ENCODE measurements around the gene FEV.

FEV gene

DNA sequence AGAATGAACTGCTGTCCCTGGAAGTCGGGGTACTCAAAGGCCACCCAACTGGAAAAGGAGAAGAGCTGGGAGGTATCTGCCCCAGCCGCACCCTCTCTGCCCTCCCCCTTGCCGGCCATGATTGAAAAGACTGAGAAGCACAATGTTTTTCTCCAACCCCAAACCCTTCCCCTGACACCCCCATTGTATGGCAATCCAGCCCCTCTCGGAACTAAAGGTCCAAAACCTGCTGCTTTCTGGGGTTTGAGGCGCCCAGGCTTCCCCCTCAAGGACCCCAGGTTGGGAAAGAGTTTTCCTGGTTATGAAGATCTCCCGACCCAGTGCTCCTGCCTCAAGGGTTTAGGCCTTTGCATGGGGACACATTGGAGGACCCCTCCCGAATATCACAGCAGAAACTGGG, 7.2 kb upstream of the FEV start:
- no peak for DNase-seq

DNA sequence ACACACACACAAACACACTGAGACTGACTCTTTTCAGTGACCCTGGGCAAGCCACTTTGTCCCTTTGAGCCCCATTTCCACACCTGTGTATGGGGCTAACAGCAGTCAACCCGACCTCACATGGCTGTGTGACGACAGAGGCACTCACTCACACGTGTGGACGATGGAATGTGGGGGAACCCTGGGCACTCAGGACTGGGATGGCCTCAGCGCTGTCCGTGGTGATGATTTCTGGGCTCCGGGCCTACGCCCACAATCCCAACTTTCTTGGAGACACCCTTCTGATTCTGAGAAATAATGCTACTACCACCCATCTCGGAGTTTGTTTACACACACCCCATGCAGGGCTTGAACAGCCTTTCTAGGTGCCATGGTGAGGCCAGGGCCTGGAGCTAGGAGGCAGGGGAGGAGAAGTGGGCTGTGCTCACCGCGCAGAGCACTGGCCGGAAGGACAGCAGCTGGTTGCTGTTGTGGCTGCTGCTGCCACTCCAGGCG, 6.7 kb upstream of the FEV start:
- no peak for DNase-seq

DNA sequence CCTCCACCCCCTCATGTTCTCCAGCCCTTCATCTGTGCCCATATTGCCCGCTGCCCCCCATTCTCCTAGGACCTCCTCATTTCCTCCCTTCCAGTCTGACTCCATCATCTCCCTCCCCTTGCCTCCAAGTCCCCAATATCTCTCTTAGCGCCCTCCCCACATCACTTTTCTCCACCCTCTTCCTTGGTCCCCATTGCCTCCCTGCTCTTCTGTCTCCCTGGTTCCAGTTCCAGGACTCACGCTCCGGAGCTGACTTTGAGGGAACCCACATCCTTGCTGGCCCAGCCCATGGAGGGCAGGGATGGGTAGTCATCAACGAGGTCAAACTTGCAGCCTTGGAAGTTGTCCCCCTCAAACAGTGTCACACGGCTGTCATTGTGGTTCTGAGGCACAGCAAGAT, 5.6 kb upstream of the FEV start:
- no peak for DNase-seq

DNA sequence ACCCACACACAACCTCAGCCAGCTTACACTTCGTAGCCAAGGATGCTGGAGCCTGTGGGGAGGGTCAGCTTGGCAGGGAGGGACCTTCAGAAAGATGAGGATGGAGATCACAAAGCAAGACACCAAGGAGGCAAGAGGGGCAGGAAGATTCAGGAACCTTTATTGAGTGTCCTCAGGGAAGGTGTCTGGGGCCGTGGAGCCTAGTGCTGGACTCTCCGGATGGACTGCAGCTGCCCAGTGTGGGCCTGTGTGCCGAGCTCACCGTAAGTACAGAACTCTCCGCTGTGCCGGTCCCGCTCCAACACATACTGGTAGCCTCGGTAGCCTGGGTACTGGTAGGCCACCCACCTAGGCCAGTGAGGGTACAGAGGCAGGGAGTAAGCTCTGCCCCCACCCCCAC, 5.1 kb upstream of the FEV start:
- DNase-seq: no peak

DNA sequence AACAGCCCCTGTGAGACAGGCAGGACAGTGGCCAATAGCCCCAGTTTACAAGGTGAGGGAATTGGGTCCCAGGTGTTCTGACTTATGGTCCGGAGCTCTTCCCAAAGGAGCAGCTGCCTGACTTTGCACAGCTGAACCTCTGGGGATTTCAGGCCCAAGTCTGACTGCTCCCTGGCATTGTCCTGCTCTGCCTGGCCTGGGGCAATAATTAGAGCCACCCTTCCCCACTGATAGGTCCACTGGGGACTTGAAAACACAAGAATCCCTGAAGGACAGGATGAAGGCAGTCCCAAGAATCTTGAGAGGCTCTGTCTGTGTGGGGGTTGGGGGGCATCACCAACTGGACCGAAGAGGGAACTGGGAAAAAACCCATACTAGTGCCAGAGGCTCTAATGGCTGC, 3.7 kb upstream of the FEV start:
- DNase-seq: no peak

DNA sequence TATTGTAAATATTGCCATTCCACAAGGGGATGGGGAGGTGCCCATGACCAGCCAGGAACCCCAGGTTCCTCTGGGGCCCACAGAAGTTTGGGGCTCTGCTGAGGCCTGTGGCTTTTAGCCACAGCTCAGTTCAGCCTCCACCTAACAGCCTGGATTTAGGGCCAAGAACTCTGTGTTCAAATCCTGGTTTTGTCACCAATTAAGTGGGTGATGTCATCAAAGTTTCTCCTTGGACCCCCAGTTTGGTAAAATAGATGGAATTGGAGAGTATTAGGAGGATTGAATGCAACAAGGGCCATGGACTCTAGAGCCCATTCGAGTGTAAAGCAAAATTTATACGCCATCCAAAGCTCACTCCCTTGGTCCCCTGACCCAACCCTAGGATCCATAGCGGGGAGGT, 3.2 kb upstream of the FEV start:
- DNase-seq: no peak

DNA sequence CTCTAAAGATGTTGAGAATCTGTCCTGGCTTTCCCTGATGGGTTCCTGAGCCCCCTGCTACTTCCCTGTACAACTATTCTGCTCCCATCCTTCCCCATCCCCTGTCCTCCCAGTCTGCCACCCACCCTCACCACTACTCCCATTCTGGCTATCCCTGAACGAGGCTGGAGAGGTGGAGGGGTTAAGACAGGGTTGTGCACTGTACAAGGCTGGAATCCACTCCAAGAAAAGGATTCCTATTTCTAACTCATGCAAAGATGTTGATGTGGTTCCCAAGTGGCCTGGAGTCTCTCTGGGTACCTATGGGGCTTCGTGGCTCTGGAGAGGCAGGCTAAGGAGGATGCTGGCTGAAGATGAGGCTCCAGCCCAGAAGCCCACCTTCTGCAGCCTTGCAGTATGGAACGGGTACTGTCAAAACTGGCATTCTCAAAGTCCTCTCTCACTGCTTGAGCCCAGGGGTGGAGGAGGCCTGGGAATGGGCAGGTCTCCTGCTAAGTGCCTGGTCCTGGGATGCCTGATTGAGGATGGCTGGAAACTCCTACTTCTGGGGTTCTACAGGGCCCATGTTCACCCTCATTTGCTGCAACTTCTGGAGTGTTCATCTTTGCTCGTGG, 1.3 kb upstream of the FEV start:
- no peak for DNase-seq

DNA sequence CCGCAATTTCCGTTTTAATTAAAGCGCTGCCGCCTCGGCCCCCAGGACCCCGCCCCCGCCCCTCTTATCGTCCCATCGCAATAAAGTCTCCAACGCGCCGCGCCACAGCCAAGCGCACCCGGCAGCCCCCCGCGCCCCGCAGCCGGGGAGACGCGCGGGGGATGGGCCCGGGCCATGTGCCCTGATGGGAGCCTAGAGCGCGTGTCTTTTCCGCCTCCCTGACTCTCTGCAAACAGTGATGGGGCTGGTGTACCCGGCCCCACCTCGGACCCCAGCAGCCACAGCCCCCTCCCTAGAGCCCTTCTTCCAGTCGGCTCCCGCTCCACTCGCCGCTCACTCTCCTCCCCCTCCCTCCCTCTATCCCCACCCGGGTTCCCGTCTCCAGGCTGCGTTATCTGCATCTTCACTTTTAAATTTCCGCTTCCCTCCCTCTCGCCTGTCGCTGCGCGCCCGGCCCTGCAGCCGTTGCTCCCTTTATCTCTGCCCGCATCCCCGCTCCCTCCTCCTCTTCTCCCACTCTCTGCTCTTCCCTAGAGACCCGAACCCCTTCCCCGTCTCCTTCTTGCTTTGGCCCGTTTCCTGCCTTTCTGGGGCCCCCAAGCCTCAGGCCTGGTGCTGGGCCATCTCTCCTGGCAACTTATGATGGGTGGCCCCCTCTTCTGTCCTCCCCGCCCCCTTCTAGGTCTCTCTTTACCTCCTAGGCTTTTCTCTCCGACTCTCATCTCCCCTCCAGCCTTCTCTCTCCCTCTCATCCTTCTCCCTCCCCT, 524 bp upstream of the FEV start:
- no peak for DNase-seq

DNA sequence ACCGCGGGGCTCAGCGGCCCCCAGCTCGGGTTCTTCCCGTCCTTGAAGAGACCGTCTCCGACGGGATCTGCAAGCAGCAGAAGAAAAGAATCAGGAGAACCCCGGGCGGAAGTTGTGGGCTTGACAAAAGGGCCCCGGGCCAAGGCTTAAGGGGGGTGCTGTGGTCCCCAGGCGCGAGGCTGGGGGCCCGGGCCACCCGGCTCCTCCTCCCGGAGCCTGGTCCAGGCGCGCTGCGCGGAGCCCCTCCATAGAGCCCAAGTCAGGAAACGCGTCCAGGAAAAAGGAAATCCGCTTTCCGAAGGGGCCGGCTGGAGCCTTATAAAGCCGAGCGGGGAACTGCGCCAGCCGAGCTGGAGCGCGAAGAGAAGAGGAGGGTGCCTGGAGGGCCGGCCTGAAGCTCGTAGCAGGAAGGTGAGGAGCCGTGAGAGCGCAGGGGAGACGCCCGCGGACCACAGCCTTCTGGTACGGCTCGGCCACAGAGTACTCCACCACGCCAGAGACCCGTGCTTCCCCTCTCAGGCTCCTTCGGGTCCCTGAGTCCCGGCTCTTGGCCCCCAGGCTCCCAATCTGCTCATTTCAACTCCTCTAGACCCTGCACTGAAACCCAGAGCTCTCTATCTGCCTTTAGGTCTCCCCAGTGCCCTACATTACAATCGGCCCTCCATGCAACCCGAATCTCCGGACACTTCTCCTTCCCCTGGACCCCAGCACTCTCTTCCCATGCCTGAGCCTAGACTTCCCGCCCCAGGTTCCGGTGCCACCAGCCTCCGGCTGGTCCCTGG, 554 bp downstream of the FEV start:
- DNase-seq: no peak

DNA sequence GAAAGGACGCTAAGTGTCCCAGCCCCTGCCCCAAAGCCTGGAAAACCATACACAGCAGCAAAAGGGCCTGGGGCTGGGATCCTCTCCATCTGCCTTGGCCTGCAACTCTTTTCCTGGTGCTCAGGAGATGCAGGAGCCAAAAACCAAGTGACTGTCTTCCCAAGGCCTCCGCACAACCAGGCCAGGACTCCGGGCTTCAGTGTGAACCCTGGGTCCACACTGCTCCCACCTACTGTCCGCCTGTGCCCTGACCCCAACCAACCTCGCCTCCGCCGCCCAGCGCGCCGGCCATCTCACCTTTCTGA, 1.1 kb downstream of the FEV start:
- no peak for DNase-seq

DNA sequence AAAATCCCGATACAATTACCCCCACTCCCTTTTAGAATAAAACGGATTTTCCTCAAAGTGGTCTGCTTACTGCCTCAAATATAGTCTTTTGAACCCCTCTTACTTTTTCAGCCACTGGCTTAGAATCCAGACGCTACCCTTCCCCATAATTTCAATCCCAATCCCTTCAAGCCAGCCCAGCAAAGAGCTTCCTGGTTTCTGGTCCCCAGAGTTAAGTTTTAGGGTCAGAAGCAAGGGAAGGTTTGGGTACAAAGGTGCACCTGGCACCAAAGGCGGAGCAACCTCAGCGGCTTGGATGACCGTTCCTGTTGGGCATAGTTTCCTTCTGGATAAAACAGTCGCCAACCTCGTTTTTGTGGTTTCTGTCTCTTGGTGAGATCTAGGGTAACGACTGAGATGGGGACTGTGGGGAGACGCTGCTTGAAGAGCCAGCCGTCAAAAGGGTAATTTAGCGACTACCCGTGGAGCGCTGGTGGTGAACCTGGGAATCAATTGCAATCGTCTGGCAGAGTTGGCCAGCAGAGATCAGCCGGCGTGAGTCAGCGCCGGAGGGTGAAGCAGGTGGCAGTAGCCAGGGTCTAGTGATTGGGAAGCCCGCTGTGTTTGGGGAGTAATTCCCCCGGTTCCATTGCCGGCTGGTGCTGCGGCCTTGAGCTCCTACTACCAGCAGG, 1.6 kb downstream of the FEV start:
- DNase-seq: no peak

DNA sequence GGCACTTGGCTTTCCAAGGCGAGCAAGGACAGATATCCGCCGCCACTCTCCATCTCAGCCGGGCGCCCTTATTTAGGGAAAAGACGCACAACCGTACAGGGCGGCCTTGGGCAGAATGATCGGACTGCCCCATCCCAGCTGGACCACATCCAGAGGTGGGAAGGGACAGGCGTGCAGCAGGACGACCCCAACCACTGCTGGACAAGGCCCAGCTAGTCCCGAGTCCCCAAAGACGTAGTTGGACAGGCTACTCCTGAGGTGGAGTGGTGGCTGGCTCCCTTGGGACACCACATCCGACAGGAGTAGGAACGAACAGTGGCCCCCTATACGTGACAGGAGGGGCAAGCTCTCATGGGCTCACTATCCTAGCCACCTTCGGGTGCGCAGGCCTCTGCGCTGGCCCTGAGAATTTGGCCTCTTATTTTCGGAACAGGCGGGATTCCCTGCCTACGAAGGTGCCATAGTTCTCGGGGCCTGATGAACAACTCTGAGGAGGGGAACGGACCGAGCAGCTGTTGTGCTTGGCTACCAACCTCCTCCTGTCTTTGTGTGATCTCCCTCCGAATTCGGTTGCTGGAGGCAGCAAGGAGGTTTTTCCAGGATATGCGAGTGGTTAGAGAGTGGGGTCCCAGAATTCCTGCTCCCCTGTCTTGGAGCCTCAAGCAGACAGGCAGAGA, 2.3 kb downstream of the FEV start:
- no peak for DNase-seq

DNA sequence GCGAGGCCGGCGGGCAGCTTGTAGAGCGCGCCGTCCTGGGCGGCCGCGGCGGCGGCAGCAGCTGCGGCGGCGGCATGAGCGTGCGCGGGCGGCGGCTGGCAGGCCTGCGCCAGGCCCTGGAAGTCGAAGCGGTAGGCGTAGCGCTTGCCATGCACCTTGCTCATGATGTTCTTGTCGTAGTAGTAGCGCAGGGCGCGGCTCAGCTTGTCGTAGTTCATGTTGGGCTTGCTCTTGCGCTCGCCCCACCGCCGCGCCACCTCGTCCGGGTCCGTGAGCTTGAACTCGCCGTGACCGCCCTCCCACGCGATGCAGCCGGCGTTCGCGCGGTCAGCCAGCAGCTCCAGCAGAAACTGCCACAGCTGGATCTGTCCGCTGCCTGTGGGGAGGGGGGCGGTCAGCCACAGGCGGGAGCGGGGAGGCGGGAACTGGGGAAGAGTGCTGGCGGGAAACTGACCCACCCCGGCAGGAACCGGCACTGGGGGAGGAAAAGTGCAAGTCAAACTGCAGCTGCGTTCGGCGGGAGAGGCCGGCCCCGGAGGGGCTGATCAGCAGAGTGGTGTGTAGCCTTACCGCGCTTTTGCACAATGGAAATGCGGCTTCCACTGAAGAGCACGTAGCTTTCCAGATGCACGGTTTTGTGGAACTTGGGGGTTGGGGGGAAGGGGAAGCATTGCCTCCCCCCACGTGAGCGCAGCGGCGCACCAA, 3.0 kb downstream of the FEV start:
- no peak for DNase-seq

DNA sequence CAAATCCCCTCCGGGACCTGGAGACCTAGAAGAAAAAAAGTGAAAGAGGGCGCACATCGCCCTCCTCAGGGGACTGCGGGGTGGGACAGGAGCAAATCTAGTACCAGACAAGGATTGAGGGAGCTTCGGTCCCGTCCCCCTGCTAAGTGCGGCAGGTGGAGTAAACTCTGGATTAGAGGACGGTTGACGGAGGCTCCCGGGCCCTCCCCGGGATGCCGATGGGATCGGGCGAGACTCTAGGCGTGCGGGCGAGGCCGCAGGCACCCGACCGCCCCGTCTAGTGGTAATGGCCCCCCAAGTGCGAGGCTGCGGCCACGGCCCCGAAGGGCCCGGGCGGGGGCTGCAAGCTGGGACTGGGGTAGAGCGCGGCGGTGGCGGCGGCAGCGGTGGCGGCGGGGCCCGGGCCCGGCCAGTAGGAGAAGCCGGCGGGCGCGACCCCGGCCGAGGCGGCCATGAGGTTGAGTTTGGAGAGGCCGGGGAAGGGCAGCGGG, 3.5 kb downstream of the FEV start:
- no peak for DNase-seq

DNA sequence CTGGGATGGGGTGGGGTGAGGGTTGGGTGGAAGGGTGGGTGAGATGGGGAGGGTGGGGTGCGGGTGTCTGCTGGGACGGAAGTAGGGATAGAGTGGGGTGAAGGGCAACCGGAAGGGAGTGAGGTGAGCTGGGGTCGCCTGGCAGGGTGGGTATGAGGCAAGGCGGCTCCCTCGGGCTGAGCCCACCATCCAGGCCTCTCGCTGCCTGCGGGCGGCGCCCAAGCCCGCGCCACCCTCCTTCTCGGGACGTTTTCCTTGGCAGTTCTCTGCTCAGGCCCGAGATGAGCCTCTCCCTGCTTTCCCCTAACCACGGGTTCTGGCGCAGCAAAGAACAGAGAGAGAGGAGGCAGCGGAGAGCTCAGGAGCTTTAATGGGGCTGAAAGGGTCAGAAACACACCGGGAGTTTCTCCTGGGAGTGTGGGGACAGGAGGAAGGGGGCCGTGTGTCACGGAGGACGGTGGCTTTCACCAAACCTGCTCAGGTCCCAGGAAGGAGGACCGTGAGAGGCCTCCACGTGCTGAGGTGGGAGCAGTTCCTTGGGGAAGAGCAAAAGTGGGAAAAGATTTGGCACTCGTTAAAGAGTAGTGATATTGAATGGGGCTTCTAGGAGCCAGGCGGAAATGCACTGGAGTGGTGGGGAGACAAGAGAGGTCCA, 4.1 kb downstream of the FEV start:
- no peak for DNase-seq

DNA sequence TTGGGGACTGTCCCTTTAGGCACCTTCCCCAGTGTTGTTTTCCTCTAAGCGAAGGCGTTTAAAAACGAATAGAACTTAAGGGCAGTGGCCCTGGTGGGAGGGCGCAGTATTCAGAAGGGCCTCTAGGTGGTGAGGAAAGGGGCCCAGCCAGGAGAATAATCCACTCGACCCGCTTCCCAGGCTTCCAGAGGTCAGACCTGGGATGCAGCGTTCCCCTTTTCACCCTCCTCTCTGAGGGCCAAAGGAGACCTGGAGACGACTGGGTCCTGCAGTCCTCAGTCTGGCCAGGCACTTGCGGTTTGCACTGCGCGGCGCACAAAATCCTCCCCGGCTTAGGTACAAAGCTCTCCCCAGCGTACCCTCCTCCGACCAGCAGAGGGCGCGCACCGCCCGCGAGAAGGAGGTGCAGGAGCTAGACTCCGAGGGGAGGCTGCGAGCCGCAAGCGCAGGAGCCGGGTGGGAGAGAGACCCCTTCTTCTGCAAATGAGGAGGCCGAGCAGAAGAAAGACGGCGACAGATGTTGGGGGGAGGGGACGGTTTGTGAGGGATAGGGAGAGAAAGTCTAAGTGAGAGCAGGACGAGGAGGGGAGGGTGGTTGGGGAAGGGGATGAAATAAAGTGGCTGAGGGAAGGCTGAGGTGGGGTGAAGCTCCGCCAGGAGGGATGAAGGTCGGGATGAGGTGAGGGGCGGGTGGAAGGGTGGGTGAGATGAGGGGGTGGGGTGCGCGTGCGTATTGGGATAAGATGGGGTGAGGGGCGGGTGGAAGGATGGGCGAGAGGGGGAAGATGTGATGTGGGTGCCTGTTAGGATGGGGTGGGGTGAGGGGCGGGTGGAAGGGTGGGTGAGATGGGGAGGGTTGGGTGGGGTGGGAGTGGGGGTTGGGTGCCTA, 4.9 kb downstream of the FEV start:
- DNase-seq: peak; percentile 19

DNA sequence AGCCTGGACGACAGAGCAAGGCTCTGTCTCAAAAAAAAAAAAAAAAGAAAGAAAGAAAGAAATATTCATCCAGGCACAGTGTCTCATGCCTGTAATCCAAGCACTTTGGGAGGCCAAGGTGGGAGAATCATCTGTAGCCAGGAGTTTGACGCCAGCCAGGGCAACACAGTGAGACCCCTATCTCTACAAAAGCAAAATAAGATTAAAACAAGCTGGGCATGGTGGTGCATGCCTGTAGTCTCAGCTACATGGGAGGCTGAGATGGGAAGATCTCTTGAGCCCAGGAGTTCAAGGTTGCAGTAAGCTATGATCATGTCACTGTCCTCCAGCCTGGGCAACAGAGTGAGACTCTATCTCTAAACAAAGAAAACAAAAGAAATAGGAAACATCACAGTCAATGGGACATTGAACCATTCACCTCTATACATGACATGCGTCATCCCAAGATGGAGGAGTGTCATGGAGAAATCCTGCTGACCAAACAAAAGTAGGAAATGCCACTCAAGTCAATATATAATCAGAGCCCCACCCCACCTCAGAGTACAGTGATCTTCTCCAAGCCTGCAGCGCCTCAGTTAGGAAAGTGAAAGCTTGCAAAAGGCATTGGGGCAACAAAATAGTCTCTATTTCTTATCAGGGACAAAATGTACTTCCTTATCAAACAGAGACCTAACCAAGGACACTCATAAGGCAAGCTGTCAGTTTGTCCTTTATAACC, 9.8 kb downstream of the FEV start:
- DNase-seq: no peak

DNA sequence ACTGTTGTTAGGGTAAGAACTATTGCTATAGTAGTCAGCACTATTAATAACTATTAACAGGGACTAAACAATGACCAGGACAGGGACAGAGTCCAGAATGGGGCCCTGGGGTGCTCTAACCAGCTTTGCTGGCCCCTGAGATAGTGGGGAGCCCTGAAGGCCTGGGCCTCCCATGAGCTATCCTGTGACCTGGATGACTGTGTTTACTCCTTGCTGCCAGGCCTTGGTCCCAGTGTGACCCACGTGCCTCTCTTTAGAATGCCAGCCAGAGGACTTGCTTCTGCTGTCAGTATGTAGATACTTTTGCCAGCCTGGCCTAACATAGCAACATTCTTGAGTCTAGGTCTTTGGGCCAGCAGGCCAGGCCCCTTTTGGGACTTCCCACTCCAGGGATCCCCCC, 14.1 kb downstream of the FEV start:
- no peak for DNase-seq

DNA sequence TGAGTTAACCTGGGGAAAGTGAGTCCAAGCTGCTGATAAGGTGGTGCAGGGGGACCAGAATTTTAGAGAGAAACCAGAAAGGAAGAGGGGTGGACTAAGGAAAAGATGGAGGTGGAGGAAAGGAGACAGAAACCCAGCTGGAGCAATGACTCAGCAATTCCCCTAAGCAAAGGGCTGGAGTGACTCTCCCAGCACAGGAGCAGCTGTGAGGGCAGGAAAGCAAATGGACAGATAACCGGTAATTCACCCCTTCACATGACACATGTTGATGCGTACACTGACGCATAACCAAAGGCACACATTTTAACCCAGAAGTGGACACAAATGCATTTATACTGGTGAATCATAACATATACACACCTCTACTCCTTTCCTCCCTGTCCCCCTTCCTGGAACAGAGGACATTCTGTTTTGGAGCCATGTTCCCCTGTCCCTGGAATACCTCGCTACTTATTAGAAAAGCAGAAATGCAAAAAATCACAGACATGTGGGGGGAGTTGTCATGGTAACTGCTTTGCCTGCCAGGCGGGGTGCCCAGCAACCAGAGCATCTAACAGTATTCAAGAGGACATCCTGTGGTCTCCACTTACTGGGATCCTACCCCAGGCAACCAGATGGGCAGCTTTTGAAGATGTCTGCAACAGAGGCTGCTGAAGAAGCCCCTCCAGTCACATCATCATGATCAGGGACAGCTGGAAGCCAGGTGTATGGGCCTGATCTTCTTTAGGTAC, 20.8 kb downstream of the FEV start:
- no peak for DNase-seq

Measured in GF-D8 (cell line).